Activated CD4-positive, alpha-beta T cell treated with anti-CD3 and anti-CD28 coated beads, Interleukin-2, amount 10 ng/mL, durations not matched to agents 24 days and 14 days (primary cell): ENCODE results near the gene PLCB1. TPM values are rescaled to one million over a fixed set of nuclear protein-coding genes. Genes with fewer than 3 reads are reported as not detected.

Experiments
- DNase-seq: peaks from one replicate; pipeline ENCODE4 v3.0.0; 2022
- H3K27ac Mint-ChIP-seq: one replicate; pipeline ENCODE4 v1.8.0; 2022; ENCODE audit warnings: mild to moderate bottlenecking, mixed read lengths
- H3K27me3 Mint-ChIP-seq: one replicate; pipeline ENCODE4 v1.8.0; 2022; ENCODE audit warnings: mixed read lengths
- H3K36me3 Mint-ChIP-seq: one replicate; pipeline ENCODE4 v1.8.0; 2022; ENCODE audit warnings: low read depth, mild to moderate bottlenecking, mixed read lengths
- H3K4me1 Mint-ChIP-seq: one replicate; pipeline ENCODE4 v1.8.0; 2021; ENCODE audit warnings: mixed read lengths
- H3K4me3 Mint-ChIP-seq: one replicate; pipeline ENCODE4 v1.8.0; 2022; ENCODE audit warnings: mild to moderate bottlenecking, moderate library complexity, mixed read lengths
- H3K9me3 Mint-ChIP-seq: one replicate; pipeline ENCODE4 v1.8.0; 2021; ENCODE audit warnings: mixed read lengths
- intact Hi-C: fragments of 100-400 bp; cut with micrococcal nuclease; formaldehyde crosslinking; loops from one replicate; pipeline ENCODE4 v1.15.1; 2023
- total RNA-seq: library from RNA; stranded (reverse); gene quantifications from 2 replicates; pipeline ENCODE4 v1.2.3, GENCODE V29; 2022

PLCB1 gene
- total RNA-seq, 1 donor from 2014 or later = 1.2 TPM

DNA sequence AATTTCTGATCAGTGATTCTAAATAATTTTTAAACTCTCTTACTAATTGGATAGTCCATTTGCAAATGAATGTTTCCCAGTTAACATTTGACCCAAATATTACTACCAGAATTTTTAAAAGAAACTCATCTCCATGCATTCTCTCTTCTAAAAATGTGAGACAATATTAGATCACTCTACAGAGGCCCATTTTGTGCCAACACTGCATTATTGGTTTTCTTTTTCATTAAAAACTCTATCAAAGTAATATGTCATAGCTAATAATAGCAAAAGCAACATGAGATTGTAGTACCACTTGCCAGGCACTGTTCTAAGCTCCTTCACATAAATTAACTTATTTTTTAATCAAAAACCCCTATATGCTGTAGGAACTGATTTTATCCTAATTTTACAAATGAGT lies 591.2 kb downstream of the PLCB1 start:
- no peak overlapping the region for H3K4me3 Mint-ChIP-seq
- intact Hi-C loops = loop anchor here (5.0 kb wide), 2 partner anchors 61 to 336 kb away; no protein-coding TSS in a partner anchor
- no peak for DNase-seq
- H3K4me1 Mint-ChIP-seq = no peaks in the 10 kb centered on the region
- H3K36me3 Mint-ChIP-seq = no peaks in the 10 kb centered on the region
- no peak overlapping the region for H3K27ac Mint-ChIP-seq
- H3K9me3 Mint-ChIP-seq = no peaks in the 10 kb centered on the region
- no peaks in the 10 kb centered on the region for H3K27me3 Mint-ChIP-seq

DNA sequence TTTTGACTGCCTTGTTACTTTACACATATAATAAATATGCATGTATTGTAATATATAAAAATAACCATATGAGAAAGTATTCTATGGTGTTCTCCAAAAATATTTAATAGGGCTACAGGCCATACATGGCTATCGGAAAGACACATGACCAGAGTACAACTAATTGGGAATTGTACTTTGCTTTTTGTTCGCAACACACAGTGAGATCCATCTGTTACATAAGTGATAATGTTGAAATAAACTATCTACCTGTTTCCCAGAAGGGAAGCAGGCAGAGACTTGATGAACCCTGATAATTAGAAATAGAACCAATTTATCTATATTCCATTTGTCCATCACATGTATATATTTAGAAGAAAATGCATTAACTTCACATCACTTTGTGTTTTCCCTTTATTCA lies 592.8 kb downstream of the PLCB1 start:
- H3K4me1 Mint-ChIP-seq = no peaks in the 10 kb centered on the region
- no peak overlapping the region for H3K4me3 Mint-ChIP-seq
- H3K9me3 Mint-ChIP-seq = no peaks in the 10 kb centered on the region
- no peak for DNase-seq
- H3K36me3 Mint-ChIP-seq = no peaks in the 10 kb centered on the region
- intact Hi-C loops = loop anchor here (5.0 kb wide), 2 partner anchors 63 to 338 kb away; no protein-coding TSS in a partner anchor
- H3K27me3 Mint-ChIP-seq = no peaks in the 10 kb centered on the region
- no peak overlapping the region for H3K27ac Mint-ChIP-seq

DNA sequence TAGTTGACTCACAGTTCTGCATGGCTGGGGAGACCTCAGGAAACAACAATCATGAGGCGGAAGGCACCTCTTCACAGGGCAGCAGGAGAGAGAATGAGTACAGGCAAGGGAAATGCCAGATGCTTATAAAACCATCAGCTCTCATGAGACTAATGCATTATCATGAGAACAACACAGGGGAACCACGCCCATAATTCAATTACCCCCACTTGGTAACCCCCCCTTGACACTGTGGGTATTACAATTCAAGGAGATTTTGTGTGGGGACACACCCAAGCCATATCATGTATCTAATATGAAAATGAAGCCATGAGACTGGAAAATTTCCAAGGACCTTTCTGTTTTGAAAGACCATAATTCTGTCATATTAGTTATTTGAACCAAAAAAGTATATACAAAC lies 594.4 kb downstream of the PLCB1 start:
- no peaks in the 10 kb centered on the region for H3K9me3 Mint-ChIP-seq
- no peaks in the 10 kb centered on the region for H3K27me3 Mint-ChIP-seq
- no peak overlapping the region for H3K27ac Mint-ChIP-seq
- no peaks in the 10 kb centered on the region for H3K36me3 Mint-ChIP-seq
- H3K4me1 Mint-ChIP-seq = no peaks in the 10 kb centered on the region
- intact Hi-C loops = no loop called here
- no peak for DNase-seq
- H3K4me3 Mint-ChIP-seq = no peak overlapping the region

DNA sequence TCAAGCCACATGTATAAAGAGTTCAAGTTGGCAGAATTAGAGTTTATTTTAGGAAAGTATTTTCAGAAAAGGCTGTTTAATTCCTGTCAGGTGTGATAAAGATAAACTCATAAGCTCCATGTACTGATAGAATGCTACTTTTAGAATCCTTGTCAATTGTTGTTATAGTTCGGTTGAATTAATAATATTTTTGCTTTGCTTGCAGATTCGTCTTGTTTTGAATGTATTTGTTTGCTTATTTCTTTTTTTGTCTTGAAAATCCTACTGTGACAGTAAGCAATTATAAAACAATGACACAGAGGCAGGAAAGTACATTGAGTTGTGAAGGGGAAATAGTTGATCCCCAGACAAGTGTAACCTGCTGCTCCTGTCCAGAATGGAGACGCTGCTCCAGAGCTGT lies 602.9 kb downstream of the PLCB1 start:
- H3K36me3 Mint-ChIP-seq = no peaks in the 10 kb centered on the region
- H3K27ac Mint-ChIP-seq = no peak overlapping the region
- no peak for DNase-seq
- H3K27me3 Mint-ChIP-seq = no peaks in the 10 kb centered on the region
- H3K4me3 Mint-ChIP-seq = no peak overlapping the region
- intact Hi-C loops = no loop called here
- no peaks in the 10 kb centered on the region for H3K9me3 Mint-ChIP-seq
- no peaks in the 10 kb centered on the region for H3K4me1 Mint-ChIP-seq

DNA sequence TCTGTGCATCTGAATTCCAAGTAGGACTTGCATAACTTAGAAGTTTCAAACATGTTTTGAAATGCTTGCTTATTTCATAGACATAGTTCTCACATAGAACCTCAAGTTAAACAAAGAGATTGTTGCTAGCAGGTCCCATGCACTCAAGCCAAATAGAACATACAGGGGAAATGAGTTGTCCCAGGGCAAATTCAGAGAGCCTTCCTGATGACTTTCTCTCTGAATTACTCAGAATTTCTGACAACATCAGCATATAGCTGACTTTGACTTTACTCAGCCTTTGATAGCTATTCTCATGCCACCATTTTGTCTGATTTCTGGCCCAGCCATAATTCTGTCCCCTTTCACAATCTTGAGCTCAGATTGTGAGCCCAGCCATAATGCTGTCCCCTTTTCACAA lies 603.6 kb downstream of the PLCB1 start:
- H3K9me3 Mint-ChIP-seq = no peaks in the 10 kb centered on the region
- H3K4me3 Mint-ChIP-seq = no peak overlapping the region
- intact Hi-C loops = no loop called here
- H3K4me1 Mint-ChIP-seq = no peaks in the 10 kb centered on the region
- H3K36me3 Mint-ChIP-seq = no peaks in the 10 kb centered on the region
- no peaks in the 10 kb centered on the region for H3K27me3 Mint-ChIP-seq
- DNase-seq = no peak
- no peak overlapping the region for H3K27ac Mint-ChIP-seq

DNA sequence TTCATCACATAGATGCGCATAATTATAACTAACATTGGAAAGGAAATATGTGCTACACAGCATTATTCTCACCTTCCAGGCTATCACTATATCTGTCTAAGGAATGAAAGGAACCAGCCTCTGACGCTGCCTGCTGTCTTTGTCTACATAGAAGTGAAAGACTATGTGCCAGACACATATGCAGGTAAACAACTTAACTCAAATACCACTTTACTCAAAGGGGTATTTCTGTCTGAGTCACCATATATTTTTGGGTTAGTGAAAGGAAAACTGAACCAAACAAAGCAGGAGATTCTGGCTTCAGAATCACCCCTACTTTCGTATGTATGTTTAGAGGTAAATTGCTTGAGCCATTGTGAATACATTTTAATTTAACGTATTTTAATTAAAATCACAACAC lies 608.2 kb downstream of the PLCB1 start:
- intact Hi-C loops = no loop called here
- H3K4me1 Mint-ChIP-seq = no peaks in the 10 kb centered on the region
- no peaks in the 10 kb centered on the region for H3K27me3 Mint-ChIP-seq
- no peak overlapping the region for H3K27ac Mint-ChIP-seq
- H3K4me3 Mint-ChIP-seq = no peak overlapping the region
- no peaks in the 10 kb centered on the region for H3K36me3 Mint-ChIP-seq
- no peak for DNase-seq
- H3K9me3 Mint-ChIP-seq = no peaks in the 10 kb centered on the region

DNA sequence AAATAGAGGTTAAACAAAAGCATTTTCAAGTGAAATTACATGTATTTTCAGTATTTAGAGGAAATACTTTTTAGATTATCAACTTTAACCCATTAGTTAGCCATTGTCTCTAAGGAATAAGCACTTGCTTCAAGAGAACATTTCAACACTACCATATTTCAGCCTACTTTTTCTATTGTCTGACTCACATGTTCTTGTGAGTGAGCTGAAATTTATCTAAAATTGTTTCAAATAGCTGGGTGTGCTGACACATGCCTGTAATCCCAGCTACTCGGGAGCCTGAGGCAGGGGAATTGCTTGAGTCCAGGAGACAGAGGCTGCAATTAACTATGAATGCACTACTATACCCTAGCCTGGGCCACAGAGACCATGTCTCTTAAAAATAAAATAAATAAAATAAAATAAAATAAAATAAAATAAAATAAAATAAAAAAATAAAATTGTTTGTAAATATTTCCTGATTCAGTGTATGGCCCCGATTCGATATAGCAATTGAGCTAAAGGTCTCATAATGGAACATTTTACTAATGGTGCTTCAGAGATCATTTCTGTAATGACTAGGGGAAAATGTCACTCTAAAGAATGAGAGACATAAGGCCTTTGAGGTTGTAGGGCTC lies 612.3 kb downstream of the PLCB1 start:
- intact Hi-C loops = no loop called here

DNA sequence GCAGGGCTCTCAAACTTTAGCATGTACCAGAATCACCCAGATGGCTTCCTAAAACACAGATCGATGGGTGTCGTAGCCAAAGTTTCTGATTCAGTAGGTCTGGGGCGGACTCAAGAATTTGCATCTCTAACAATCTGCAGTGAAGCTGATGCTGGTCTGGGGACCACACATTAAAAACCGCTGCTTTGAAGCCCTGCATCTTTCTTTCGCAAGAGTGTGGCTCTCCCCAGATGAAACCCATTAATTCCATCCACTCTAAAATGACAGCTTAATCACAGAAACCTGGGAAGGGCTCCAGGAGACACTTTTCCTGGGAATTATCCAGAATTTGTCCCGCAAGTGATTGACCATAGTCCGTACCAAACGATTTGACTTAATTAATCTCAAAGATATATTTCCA lies 617.0 kb downstream of the PLCB1 start:
- no peak for DNase-seq

More for the DNA sequence above, 612.3 kb downstream of the PLCB1 start:
- DNase-seq = no peak
- H3K36me3 Mint-ChIP-seq = no peaks in the 10 kb centered on the region
- no peak overlapping the region for H3K27ac Mint-ChIP-seq
- H3K27me3 Mint-ChIP-seq = no peaks in the 10 kb centered on the region
- no peak overlapping the region for H3K4me3 Mint-ChIP-seq
- no peaks in the 10 kb centered on the region for H3K9me3 Mint-ChIP-seq
- no peaks in the 10 kb centered on the region for H3K4me1 Mint-ChIP-seq

DNA sequence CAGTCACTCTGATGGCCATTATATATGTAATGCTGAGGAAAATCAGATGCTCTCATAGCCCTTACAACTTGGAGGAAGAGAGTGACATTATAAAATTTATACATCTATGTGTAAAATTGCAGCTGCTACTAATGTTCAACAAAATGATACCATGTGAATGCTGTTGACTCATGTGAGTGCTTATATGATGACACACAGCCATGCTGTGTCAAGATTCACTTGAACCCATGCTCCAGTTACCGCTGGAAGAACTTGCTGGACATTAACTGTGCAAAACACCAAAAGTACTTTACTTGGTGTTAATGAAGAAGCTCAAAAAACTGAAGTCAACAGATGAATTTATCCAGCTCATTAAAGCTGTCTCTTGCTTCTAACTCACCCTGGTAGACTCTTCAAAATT lies 617.9 kb downstream of the PLCB1 start:
- no peaks in the 10 kb centered on the region for H3K36me3 Mint-ChIP-seq
- no peak overlapping the region for H3K4me3 Mint-ChIP-seq
- intact Hi-C loops = no loop called here
- no peaks in the 10 kb centered on the region for H3K4me1 Mint-ChIP-seq
- no peaks in the 10 kb centered on the region for H3K9me3 Mint-ChIP-seq
- peaks cover 3% of the 10 kb centered on the region for H3K27me3 Mint-ChIP-seq
- no peak for DNase-seq
- H3K27ac Mint-ChIP-seq = no peak overlapping the region

More for the DNA sequence above, 617.0 kb downstream of the PLCB1 start:
- intact Hi-C loops = no loop called here
- H3K4me3 Mint-ChIP-seq = no peak overlapping the region
- peaks cover 3% of the 10 kb centered on the region for H3K27me3 Mint-ChIP-seq
- no peaks in the 10 kb centered on the region for H3K36me3 Mint-ChIP-seq
- H3K9me3 Mint-ChIP-seq = no peaks in the 10 kb centered on the region
- H3K27ac Mint-ChIP-seq = no peak overlapping the region
- no peaks in the 10 kb centered on the region for H3K4me1 Mint-ChIP-seq

DNA sequence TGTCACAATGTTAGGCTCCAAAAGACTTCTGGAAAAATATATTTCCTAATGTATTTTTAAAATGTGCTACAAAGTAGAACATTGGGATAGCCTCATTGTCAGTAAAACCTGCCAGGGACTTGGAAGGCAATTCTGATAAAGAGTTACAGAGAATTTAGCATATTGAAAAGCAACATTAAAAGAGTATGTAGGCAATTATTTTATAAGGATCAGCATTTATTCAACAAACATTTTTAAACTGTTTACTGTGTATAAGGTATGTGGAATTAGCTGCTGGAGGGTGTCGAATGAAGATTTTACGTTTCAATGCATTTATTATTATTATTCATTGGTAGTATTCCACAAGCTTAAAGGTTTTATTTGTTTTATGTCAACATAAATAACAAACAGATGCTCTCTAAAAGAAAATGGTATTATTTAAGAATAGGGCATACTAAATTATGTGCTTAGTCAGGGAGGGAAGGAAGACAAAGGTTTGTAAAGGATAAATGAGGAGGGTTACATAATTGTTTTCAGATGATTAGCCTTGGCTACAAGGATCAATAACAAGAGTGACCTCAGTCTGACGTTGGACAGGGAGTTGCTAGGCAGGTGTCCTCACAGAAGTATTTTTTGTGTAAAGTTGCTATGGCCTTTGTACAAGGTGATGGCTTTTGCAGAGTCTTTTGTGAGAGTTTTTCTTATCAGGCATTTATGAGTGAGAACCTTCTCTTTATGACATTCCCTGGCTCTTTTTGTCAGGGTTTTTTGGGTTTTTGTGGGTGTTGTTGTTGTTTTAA lies 623.5 kb downstream of the PLCB1 start:
- Mint-ChIP-seq H3K9me3 (no peaks in the 10 kb centered on the region), H3K27me3 (peaks cover 3% of the 10 kb centered on the region), H3K4me3 (no peak overlapping the region), H3K27ac (no peak overlapping the region), H3K36me3 (no peaks in the 10 kb centered on the region), H3K4me1 (no peaks in the 10 kb centered on the region)
- intact Hi-C loops = no loop called here
- no peak for DNase-seq

DNA sequence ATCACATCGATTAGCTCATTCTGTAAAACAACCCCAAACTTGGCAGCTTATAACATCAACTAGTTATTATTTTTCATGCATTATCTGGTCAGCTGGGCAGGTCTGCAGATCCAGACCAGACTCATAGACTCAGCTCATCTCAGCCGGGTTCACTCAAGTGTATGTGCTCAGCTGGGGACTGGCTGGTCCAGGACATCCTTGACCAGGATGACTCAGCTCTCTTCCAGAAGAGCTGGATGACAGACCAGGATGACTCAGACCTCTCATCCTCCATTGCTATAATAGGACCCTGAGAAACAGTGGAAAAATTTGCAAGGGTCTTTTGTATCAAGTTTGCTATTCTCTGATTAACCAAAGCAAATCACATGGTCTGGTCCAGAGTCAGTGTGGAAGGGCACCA lies 624.3 kb downstream of the PLCB1 start:
- Mint-ChIP-seq H3K4me3 (no peak overlapping the region), H3K4me1 (no peaks in the 10 kb centered on the region), H3K36me3 (no peaks in the 10 kb centered on the region), H3K27me3 (peaks cover 3% of the 10 kb centered on the region), H3K9me3 (no peaks in the 10 kb centered on the region), H3K27ac (no peak overlapping the region)
- no peak for DNase-seq
- intact Hi-C loops = no loop called here

DNA sequence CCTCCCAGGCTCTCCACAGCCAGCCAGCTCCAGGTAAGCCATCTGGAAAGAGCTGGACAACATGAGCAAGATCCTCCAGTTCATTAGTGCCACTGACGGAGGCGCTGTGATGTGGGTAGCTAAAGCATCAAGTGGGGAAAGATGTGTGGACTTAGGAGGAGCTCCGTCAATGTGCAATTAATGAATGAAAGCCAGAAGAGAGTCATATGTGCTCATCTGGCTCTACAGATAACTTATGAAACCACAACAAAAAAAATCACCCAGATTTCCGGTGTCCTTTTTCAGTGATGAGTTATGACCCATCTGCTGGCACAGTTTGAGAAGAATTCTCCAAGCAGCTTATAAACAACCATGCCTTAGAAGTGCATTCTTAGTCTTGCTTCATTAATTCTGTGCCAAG lies 625.1 kb downstream of the PLCB1 start:
- Mint-ChIP-seq H3K27ac (no peak overlapping the region), H3K36me3 (no peaks in the 10 kb centered on the region), H3K27me3 (peaks cover 3% of the 10 kb centered on the region), H3K9me3 (no peaks in the 10 kb centered on the region), H3K4me1 (no peaks in the 10 kb centered on the region), H3K4me3 (no peak overlapping the region)
- intact Hi-C loops = no loop called here
- no peak for DNase-seq

DNA sequence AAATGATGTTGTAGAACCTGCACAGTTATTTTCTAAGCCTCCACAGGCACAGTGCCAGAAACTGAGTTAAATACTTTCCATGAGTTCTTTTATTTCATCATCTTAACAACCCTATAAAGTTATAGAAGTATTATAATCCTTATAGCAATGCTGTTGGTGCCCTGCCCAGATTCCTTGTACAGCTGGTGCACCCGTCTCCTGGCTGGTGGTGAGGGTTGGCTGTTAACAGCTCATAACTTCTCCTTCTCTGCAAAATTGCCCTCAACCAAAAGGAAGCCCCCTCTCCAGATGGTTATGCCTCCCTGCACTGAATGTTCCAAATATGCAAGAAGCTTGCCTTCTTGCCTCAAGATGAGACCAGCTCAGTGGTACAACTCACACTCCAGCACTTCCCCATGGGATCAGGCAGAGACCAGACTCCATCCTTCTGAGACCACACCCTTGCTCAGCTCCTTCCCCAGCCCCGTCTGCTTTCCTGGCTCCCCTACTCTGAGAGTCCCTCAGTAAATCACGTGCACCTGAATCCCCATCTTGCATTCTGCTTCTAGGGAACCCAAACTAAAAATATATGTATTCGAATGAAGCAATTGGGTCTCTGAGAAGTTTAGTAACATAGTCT lies 632.4 kb downstream of the PLCB1 start:
- Mint-ChIP-seq H3K9me3 (no peaks in the 10 kb centered on the region), H3K4me1 (no peaks in the 10 kb centered on the region), H3K27ac (no peak overlapping the region), H3K4me3 (no peak overlapping the region), H3K36me3 (no peaks in the 10 kb centered on the region), H3K27me3 (no peaks in the 10 kb centered on the region)
- intact Hi-C loops = no loop called here
- DNase-seq = no peak

DNA sequence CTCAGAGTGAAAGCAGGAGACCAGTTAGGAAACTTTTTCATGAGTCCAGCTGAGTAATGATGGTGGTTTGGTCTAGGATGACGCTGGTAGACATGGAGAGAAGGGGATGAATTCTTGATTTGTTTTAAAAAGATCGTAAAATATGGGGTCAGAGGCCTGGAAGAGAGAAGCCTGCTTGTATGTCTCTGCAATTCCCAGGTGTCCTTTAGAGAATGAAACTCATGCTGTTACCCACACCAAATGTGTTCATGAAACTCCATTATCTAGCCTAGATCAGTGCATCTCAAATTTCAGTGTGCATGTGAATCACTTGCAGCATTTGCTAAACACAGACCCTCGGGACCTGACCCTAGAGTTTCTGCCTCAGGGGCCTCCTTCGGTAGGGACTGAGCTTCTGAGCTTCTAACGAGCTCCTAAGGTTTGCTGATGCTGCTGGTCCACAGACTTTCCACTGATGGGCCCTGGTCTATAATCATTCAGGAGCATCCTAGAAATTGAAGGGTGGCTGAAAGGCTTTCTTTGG lies 634.9 kb downstream of the PLCB1 start:
- DNase-seq = no peak
- H3K27ac Mint-ChIP-seq = no peak overlapping the region
- H3K9me3 Mint-ChIP-seq = no peaks in the 10 kb centered on the region
- no peaks in the 10 kb centered on the region for H3K4me1 Mint-ChIP-seq
- no peaks in the 10 kb centered on the region for H3K36me3 Mint-ChIP-seq
- no peak overlapping the region for H3K4me3 Mint-ChIP-seq
- intact Hi-C loops = no loop called here
- no peaks in the 10 kb centered on the region for H3K27me3 Mint-ChIP-seq
